ENCODE measurements around the gene DCD. TPM values are rescaled to one million over a fixed set of nuclear protein-coding genes. Genes with fewer than 3 reads are reported as not detected.

DCD gene
- total RNA-seq, 2 donors from 2014 or later = not detected

- Histone ChIP-seq H3K27ac (no peak overlapping the region), H3K36me3 (no peaks in the 10 kb centered on the region), H3K4me1 (no peaks in the 10 kb centered on the region), H3K27me3 (no peaks in the 10 kb centered on the region), H3K9me3 (no peaks in the 10 kb centered on the region), H3K9ac (ENCODE audit: low read depth in 2 of 2, low read length in 2 of 2) (no peak overlapping the region), H3K4me3 (no peak overlapping the region)
- intact Hi-C loops (cut with DNase I) = no loop called here
- DNase-seq = no peak
- TF ChIP-seq CTCF (IDR thresholded peaks at IDR 0.05) = no peak
These were observed 12.9 kb upstream of the DCD start for GRCh38 chr12:54661048-54661447.

- no peaks in the 10 kb centered on the region for H3K9me3 ChIP-seq
- no peak overlapping the region for H3K4me3 ChIP-seq
- TF ChIP-seq CTCF (IDR thresholded peaks at IDR 0.05) = no peak
- H3K27ac ChIP-seq = no peak overlapping the region
- H3K36me3 ChIP-seq = no peaks in the 10 kb centered on the region
- intact Hi-C loops (cut with DNase I) = no loop called here
- no peaks in the 10 kb centered on the region for H3K4me1 ChIP-seq
- no peaks in the 10 kb centered on the region for H3K27me3 ChIP-seq
- H3K9ac ChIP-seq (ENCODE audit: low read depth in 2 of 2, low read length in 2 of 2) = no peak overlapping the region
- DNase-seq = no peak
These were observed 12.3 kb upstream of the DCD start for GRCh38 chr12:54660320-54660962.

GRCh38 chr12:54658306-54659264 is 10.4 kb upstream of the DCD start:
- Histone ChIP-seq H3K9ac (ENCODE audit: low read depth in 2 of 2, low read length in 2 of 2) (no peak overlapping the region), H3K4me3 (no peak overlapping the region), H3K4me1 (no peaks in the 10 kb centered on the region), H3K36me3 (no peaks in the 10 kb centered on the region), H3K27me3 (no peaks in the 10 kb centered on the region), H3K27ac (no peak overlapping the region), H3K9me3 (no peaks in the 10 kb centered on the region)
- TF ChIP-seq CTCF (IDR thresholded peaks at IDR 0.05) = peak; percentile 24
- intact Hi-C loops (cut with DNase I) = no loop called here
- DNase-seq = peak; percentile 28

GRCh38 chr12:54657105-54657607 is 9.0 kb upstream of the DCD start:
- Histone ChIP-seq H3K27ac (no peak overlapping the region), H3K27me3 (no peaks in the 10 kb centered on the region), H3K9me3 (no peaks in the 10 kb centered on the region), H3K4me1 (no peaks in the 10 kb centered on the region), H3K9ac (ENCODE audit: low read depth in 2 of 2, low read length in 2 of 2) (no peak overlapping the region), H3K36me3 (no peaks in the 10 kb centered on the region), H3K4me3 (no peak overlapping the region)
- no peak for DNase-seq
- TF ChIP-seq CTCF (IDR thresholded peaks at IDR 0.05) = no peak
- intact Hi-C loops (cut with DNase I) = no loop called here

GRCh38 chr12:54654926-54655325 is 6.8 kb upstream of the DCD start:
- no peak for DNase-seq

More at GRCh38 chr12:54654926-54655325, 6.8 kb upstream of the DCD start:
- H3K27ac ChIP-seq = no peak overlapping the region
- no peaks in the 10 kb centered on the region for H3K36me3 ChIP-seq
- no peaks in the 10 kb centered on the region for H3K9me3 ChIP-seq
- no peak overlapping the region for H3K4me3 ChIP-seq
- intact Hi-C loops (cut with DNase I) = no loop called here
- no peaks in the 10 kb centered on the region for H3K4me1 ChIP-seq
- TF ChIP-seq CTCF (IDR thresholded peaks at IDR 0.05) = no peak
- H3K27me3 ChIP-seq = no peaks in the 10 kb centered on the region
- no peak overlapping the region for H3K9ac ChIP-seq (ENCODE audit: low read depth in 2 of 2, low read length in 2 of 2)

Measured in colonic mucosa (tissue), 4 donors.